Memory B cell (primary cell): ENCODE results near the gene SAMD11.

Experiments
- ATAC-seq: fragments of 150-1000 bp; cut with Tn5 transposase; 2 replicates; pipeline ENCODE4 v1.10.0; 2021; ENCODE audit warnings: low read depth, mild to moderate bottlenecking, moderate library complexity
- DNase-seq, 2 donors: peaks; one replicate each; pipeline ENCODE4 v3.0.0; 2022; ENCODE audit warnings: low spot score in 2 of 2
- H3K27ac Mint-ChIP-seq: one replicate; pipeline ENCODE4 v1.8.0; 2022; ENCODE audit warnings: mild to moderate bottlenecking, moderate library complexity, mixed read lengths
- H3K27me3 Mint-ChIP-seq: one replicate; pipeline ENCODE4 v1.8.0; 2022; ENCODE audit warnings: mixed read lengths
- H3K36me3 Mint-ChIP-seq: one replicate; pipeline ENCODE4 v1.8.0; 2022; ENCODE audit warnings: mild to moderate bottlenecking, mixed read lengths
- H3K4me1 Mint-ChIP-seq: one replicate; pipeline ENCODE4 v1.8.0; 2022; ENCODE audit warnings: mixed read lengths
- H3K4me3 Mint-ChIP-seq: one replicate; pipeline ENCODE4 v1.8.0; 2022; ENCODE audit warnings: mild to moderate bottlenecking, moderate library complexity, mixed read lengths
- H3K9me3 Mint-ChIP-seq: one replicate; pipeline ENCODE4 v1.8.0; 2022; ENCODE audit warnings: mixed read lengths

SAMD11 gene

GRCh38 chr1:961132-961669, 37.5 kb downstream of the SAMD11 start:
- peak overlapping the region; percentile 80 for H3K4me3 Mint-ChIP-seq

GRCh38 chr1:962381-963300, 38.9 kb downstream of the SAMD11 start:
- Mint-ChIP-seq H3K27me3 (no peaks in the 10 kb centered on the region), H3K4me1 (peaks cover 8% of the 10 kb centered on the region), H3K9me3 (no peaks in the 10 kb centered on the region), H3K4me3 (peak overlapping the region; percentile 80), H3K36me3 (peaks cover 5% of the 10 kb centered on the region), H3K27ac (no peak overlapping the region)
- ATAC-seq (no peak), DNase-seq (no peak)

More at GRCh38 chr1:961132-961669, 37.5 kb downstream of the SAMD11 start:
- Mint-ChIP-seq H3K27me3 (no peaks in the 10 kb centered on the region), H3K27ac (no peak overlapping the region), H3K9me3 (no peaks in the 10 kb centered on the region), H3K36me3 (peaks cover 11% of the 10 kb centered on the region), H3K4me1 (peaks cover 14% of the 10 kb centered on the region)
- no peak for ATAC-seq
- no peak for DNase-seq

- DNase-seq (no peak), ATAC-seq (no peak)
- no peaks in the 10 kb centered on the region for H3K9me3 Mint-ChIP-seq
- peaks cover 5% of the 10 kb centered on the region for H3K4me1 Mint-ChIP-seq
- H3K27me3 Mint-ChIP-seq = peaks cover under 1% of the 10 kb centered on the region
- no peak overlapping the region for H3K4me3 Mint-ChIP-seq
- H3K36me3 Mint-ChIP-seq = peaks cover 3% of the 10 kb centered on the region
- no peak overlapping the region for H3K27ac Mint-ChIP-seq
These were observed 39.6 kb downstream of the SAMD11 start for GRCh38 chr1:963301-963651.

GRCh38 chr1:963746-964525, 40.2 kb downstream of the SAMD11 start:
- ATAC-seq = no peak
- Mint-ChIP-seq H3K27me3 (peaks cover 4% of the 10 kb centered on the region), H3K4me3 (no peak overlapping the region)

GRCh38 chr1:964691-965525, 41.2 kb downstream of the SAMD11 start:
- no peak for ATAC-seq
- no peaks in the 10 kb centered on the region for H3K9me3 Mint-ChIP-seq
- H3K4me1 Mint-ChIP-seq = peaks cover 6% of the 10 kb centered on the region
- no peak for DNase-seq
- H3K36me3 Mint-ChIP-seq = peaks cover 1% of the 10 kb centered on the region
- H3K27me3 Mint-ChIP-seq = peaks cover 11% of the 10 kb centered on the region
- H3K27ac Mint-ChIP-seq = no peak overlapping the region
- peak overlapping the region; percentile 25 for H3K4me3 Mint-ChIP-seq

More at GRCh38 chr1:963746-964525, 40.2 kb downstream of the SAMD11 start:
- Mint-ChIP-seq H3K9me3 (no peaks in the 10 kb centered on the region), H3K36me3 (peaks cover 1% of the 10 kb centered on the region), H3K4me1 (peaks cover 6% of the 10 kb centered on the region), H3K27ac (no peak overlapping the region)
- no peak for DNase-seq

GRCh38 chr1:965526-966134, 41.9 kb downstream of the SAMD11 start:
- H3K27me3 Mint-ChIP-seq = peaks cover 11% of the 10 kb centered on the region
- ATAC-seq = no peak

GRCh38 chr1:966135-966703, 42.5 kb downstream of the SAMD11 start, which contains the start of gene PLEKHN1:
PLEKHN1 (plus strand) TSS chr1:966482; CDS start chr1:966532, 50 bp downstream.
- Mint-ChIP-seq H3K4me1 (peaks cover 6% of the 10 kb centered on the region), H3K27ac (no peak within 1 kb of the TSS), H3K27me3 (peaks cover 11% of the 10 kb centered on the region), H3K36me3 (peaks cover 1% of the 10 kb centered on the region), H3K4me3 (peak within 1 kb of the TSS; percentile 77), H3K9me3 (no peaks in the 10 kb centered on the region)
- DNase-seq (no peak), ATAC-seq (peak; percentile 54)

More at GRCh38 chr1:965526-966134, 41.9 kb downstream of the SAMD11 start:
- H3K9me3 Mint-ChIP-seq = no peaks in the 10 kb centered on the region
- peaks cover 1% of the 10 kb centered on the region for H3K36me3 Mint-ChIP-seq
- H3K4me1 Mint-ChIP-seq = peaks cover 6% of the 10 kb centered on the region
- H3K4me3 Mint-ChIP-seq = peak overlapping the region; percentile 60
- H3K27ac Mint-ChIP-seq = no peak overlapping the region
- DNase-seq = no peak

GRCh38 chr1:966704-967300, 43.1 kb downstream of the SAMD11 start:
- H3K36me3 Mint-ChIP-seq = peaks cover 1% of the 10 kb centered on the region
- H3K9me3 Mint-ChIP-seq = no peaks in the 10 kb centered on the region
- H3K27ac Mint-ChIP-seq = no peak overlapping the region
- ATAC-seq = peak; percentile 81
- peak in 1 of 2 donors; percentile 44 for DNase-seq
- H3K27me3 Mint-ChIP-seq = peaks cover 11% of the 10 kb centered on the region
- peak overlapping the region; percentile 77 for H3K4me3 Mint-ChIP-seq
- H3K4me1 Mint-ChIP-seq = peaks cover 6% of the 10 kb centered on the region

GRCh38 chr1:967466-968343, 44.0 kb downstream of the SAMD11 start:
- Mint-ChIP-seq H3K36me3 (peaks cover 1% of the 10 kb centered on the region), H3K4me1 (peaks cover 3% of the 10 kb centered on the region), H3K9me3 (no peaks in the 10 kb centered on the region), H3K4me3 (peak overlapping the region; percentile 37), H3K27ac (no peak overlapping the region), H3K27me3 (peaks cover 11% of the 10 kb centered on the region)
- DNase-seq (no peak), ATAC-seq (no peak)

- no peak for DNase-seq
These were observed 45.6 kb downstream of the SAMD11 start for GRCh38 chr1:969260-969855.

GRCh38 chr1:970242-970972, 46.7 kb downstream of the SAMD11 start:
- no peaks in the 10 kb centered on the region for H3K9me3 Mint-ChIP-seq
- DNase-seq = no peak
- peaks cover 3% of the 10 kb centered on the region for H3K4me1 Mint-ChIP-seq
- H3K27ac Mint-ChIP-seq = no peak overlapping the region
- no peaks in the 10 kb centered on the region for H3K36me3 Mint-ChIP-seq
- ATAC-seq = no peak
- no peak overlapping the region for H3K4me3 Mint-ChIP-seq
- peaks cover 19% of the 10 kb centered on the region for H3K27me3 Mint-ChIP-seq

More at GRCh38 chr1:969260-969855, 45.6 kb downstream of the SAMD11 start:
- Mint-ChIP-seq H3K36me3 (peaks cover 1% of the 10 kb centered on the region), H3K9me3 (no peaks in the 10 kb centered on the region), H3K27ac (no peak overlapping the region), H3K27me3 (peaks cover 14% of the 10 kb centered on the region), H3K4me1 (peaks cover 3% of the 10 kb centered on the region), H3K4me3 (no peak overlapping the region)
- ATAC-seq = no peak
